Measurements from ENCODE around the gene SFXN1.

DNA sequence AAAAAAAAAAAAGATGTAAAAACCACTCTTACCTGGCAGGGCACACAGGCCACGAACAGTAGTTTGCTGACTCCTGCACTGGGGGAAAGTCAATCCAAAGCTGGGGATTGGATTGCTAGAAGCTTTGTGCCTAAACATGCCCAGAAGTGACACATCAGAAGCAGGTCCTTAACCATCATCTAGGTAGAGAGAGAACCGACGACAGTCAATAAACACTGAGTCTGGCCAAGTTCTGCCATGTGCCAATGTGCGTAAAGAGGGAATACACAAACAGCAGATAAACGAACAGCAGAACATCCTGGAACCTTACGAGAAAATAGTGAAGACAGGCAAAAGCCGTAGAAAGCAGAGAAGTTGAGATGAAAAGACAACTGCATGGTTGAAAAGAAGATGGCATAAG lies 14.9 kb downstream of the SFXN1 start:
- TF ChIP-seq, protein P1, sequence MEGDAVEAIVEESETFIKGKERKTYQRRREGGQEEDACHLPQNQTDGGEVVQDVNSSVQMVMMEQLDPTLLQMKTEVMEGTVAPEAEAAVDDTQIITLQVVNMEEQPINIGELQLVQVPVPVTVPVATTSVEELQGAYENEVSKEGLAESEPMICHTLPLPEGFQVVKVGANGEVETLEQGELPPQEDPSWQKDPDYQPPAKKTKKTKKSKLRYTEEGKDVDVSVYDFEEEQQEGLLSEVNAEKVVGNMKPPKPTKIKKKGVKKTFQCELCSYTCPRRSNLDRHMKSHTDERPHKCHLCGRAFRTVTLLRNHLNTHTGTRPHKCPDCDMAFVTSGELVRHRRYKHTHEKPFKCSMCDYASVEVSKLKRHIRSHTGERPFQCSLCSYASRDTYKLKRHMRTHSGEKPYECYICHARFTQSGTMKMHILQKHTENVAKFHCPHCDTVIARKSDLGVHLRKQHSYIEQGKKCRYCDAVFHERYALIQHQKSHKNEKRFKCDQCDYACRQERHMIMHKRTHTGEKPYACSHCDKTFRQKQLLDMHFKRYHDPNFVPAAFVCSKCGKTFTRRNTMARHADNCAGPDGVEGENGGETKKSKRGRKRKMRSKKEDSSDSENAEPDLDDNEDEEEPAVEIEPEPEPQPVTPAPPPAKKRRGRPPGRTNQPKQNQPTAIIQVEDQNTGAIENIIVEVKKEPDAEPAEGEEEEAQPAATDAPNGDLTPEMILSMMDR (IDR thresholded peaks at IDR 0.05 in 8 of 11, conservative IDR thresholded peaks at IDR 0.05 in 3 of 11): no peak
- no peak for TF ChIP-seq POLR2A (IDR thresholded peaks at IDR 0.05)

Data from spleen (tissue), 7 donors.